H1 (cell line): ENCODE measurements around the gene C5orf22. TPM values are rescaled to one million over a fixed set of nuclear protein-coding genes. Genes with fewer than 3 reads are reported as not detected.

Experiments
- CTCF ChIA-PET: fragments of 300-600 bp; sonication (Branson Sonifier 250); formaldehyde crosslinking; loops from one replicate; lab custom pipeline; 2021; ENCODE audit not compliant: partially characterized antibody; lab: Charles Lee
- POLR2A ChIA-PET: fragments of 300-600 bp; sonication (Branson Sonifier 250); formaldehyde crosslinking; loops from one replicate; lab custom pipeline; 2021; ENCODE audit warnings: inconsistent platforms; ENCODE audit not compliant: partially characterized antibody; lab: Charles Lee
- DNase-seq, 2 experiments: peaks; one replicate each; pipeline versions ENCODE4 v3.0.0 to v3.0.0-alpha.2; 2010 to 2022; ENCODE audit warnings: low spot score in 2 of 2, low read depth in 1 of 2, mixed read lengths in 1 of 2
- FAIRE-seq: peaks from 2 replicates; lab custom pipeline; 2011; peaks lifted over from hg19 to GRCh38; lab: Jason Lieb, UNC
- H2AFZ ChIP-seq: 2 replicates; pipeline ENCODE4 v1.8.1; 2012; ENCODE audit warnings: low read length, inconsistent platforms
- H2AK5ac ChIP-seq: 2 replicates; pipeline ENCODE4 v1.6.1; 2013; ENCODE audit warnings: low read depth, low read length
- H2BK120ac ChIP-seq: replicated peaks from 2 replicates; pipeline ENCODE3; 2013; ENCODE audit warnings: low read depth, low read length, inconsistent platforms
- H2BK12ac ChIP-seq: 2 replicates; pipeline ENCODE4 v1.6.1; 2013; ENCODE audit warnings: low read depth, low read length
- H2BK15ac ChIP-seq: 2 replicates; pipeline ENCODE4 v1.6.1; 2013; ENCODE audit warnings: low read length
- H2BK20ac ChIP-seq: 2 replicates; pipeline ENCODE4 v1.6.1; 2013; ENCODE audit warnings: low read length
- H2BK5ac ChIP-seq: 2 replicates; pipeline ENCODE4 v1.6.1; 2013; ENCODE audit warnings: low read depth, low read length
- H3K14ac ChIP-seq: 2 replicates; pipeline ENCODE4 v1.6.1; 2013; ENCODE audit warnings: inconsistent platforms; ENCODE audit not compliant: insufficient read length
- H3K18ac ChIP-seq: 2 replicates; pipeline ENCODE4 v1.6.1; 2013; ENCODE audit warnings: low read length; ENCODE audit errors: extremely low read depth
- H3K23ac ChIP-seq: 2 replicates; pipeline ENCODE4 v1.6.1; 2013; ENCODE audit warnings: inconsistent platforms; ENCODE audit not compliant: insufficient read length
- H3K23me2 ChIP-seq: 2 replicates; pipeline ENCODE4 v1.6.1; 2013; ENCODE audit warnings: low read depth, low read length
- H3K27ac ChIP-seq: 2 replicates; pipeline ENCODE4 v1.6.1; 2011; ENCODE audit warnings: low read depth, low read length, inconsistent platforms
- H3K27me3 ChIP-seq, 4 experiments: replicated peaks in 1 of 4; 1 replicate in 1 of 4; 2 replicates in 3 of 4; pipeline versions ENCODE4 v1.6.1 to v1.8.1; 2011 to 2013; ENCODE audit warnings: low read length in 3 of 4, mild to moderate bottlenecking in 3 of 4, inconsistent platforms in 2 of 4, mixed read lengths in 2 of 4, moderate library complexity in 1 of 4; ENCODE audit not compliant: control insufficient read depth in 3 of 4, insufficient read depth in 3 of 4; ENCODE audit errors: extremely low read depth in 1 of 4
- H3K36me3 ChIP-seq, 4 experiments: 2 replicates each; pipeline versions ENCODE4 v1.6.1 to v1.8.1; 2011 to 2013; ENCODE audit warnings: mild to moderate bottlenecking in 4 of 4, low read length in 3 of 4, moderate library complexity in 2 of 4, control low read depth in 1 of 4, inconsistent platforms in 1 of 4; ENCODE audit not compliant: insufficient read depth in 4 of 4, control insufficient read depth in 2 of 4
- H3K4ac ChIP-seq: replicated peaks from 2 replicates; pipeline ENCODE3; 2013; ENCODE audit warnings: low read length, low read depth, mixed read lengths, inconsistent platforms; ENCODE audit not compliant: insufficient read length
- H3K4me1 ChIP-seq, 4 experiments: replicated peaks in 1 of 4; 1 replicate in 1 of 4; 2 replicates in 3 of 4; pipeline versions ENCODE4 v1.6.1 to v1.8.1; 2011 to 2013; ENCODE audit warnings: low read length in 3 of 4, inconsistent platforms in 2 of 4, mixed read lengths in 1 of 4; ENCODE audit not compliant: insufficient read depth in 4 of 4, control insufficient read depth in 3 of 4
- H3K4me2 ChIP-seq, 2 experiments: 2 replicates each; pipeline versions ENCODE4 v1.6.1 to v1.8.1; 2011 to 2013; ENCODE audit warnings: low read depth in 2 of 2, low read length in 2 of 2, control low read depth in 1 of 2, inconsistent platforms in 1 of 2, mild to moderate bottlenecking in 1 of 2; ENCODE audit not compliant: insufficient read depth in 1 of 2
- H3K4me3 ChIP-seq, 4 experiments: fragments of 200-600, 300-600 bp in 1 of 4; sonication (generic), shearing (Covaris generic), sonication (Bioruptor Twin) in 1 of 4; 2 replicates each; pipeline versions ENCODE4 v1.5.1 to v1.8.1; 2011 to 2016; ENCODE audit warnings: low read length in 4 of 4, low read depth in 3 of 4, control low read depth in 2 of 4, inconsistent platforms in 2 of 4, mild to moderate bottlenecking in 2 of 4, mixed read lengths in 1 of 4, moderate library complexity in 1 of 4; ENCODE audit not compliant: insufficient read depth in 2 of 4; ENCODE audit errors: extremely low read depth in 1 of 4
- H3K56ac ChIP-seq: replicated peaks from 2 replicates; pipeline ENCODE3; 2013; ENCODE audit warnings: low read depth, mild to moderate bottlenecking, mixed read lengths, low read length, inconsistent platforms; ENCODE audit not compliant: insufficient read length
- H3K79me1 ChIP-seq: 2 replicates; pipeline ENCODE4 v1.6.1; 2013; ENCODE audit warnings: low read depth, low read length, control low read depth
- H3K79me2 ChIP-seq, 2 experiments: 2 replicates each; pipeline versions ENCODE4 v1.6.1 to v1.8.1; 2012 to 2013; ENCODE audit warnings: low read length in 2 of 2, mild to moderate bottlenecking in 2 of 2, inconsistent platforms in 1 of 2; ENCODE audit not compliant: insufficient read depth in 2 of 2, control insufficient read depth in 1 of 2
- H3K9ac ChIP-seq, 4 experiments: replicated peaks in 1 of 4; 1 replicate in 1 of 4; 2 replicates in 3 of 4; pipeline versions ENCODE4 v1.6.1 to v1.8.1; 2011 to 2013; ENCODE audit warnings: low read depth in 3 of 4, low read length in 3 of 4, control low read depth in 2 of 4, mild to moderate bottlenecking in 2 of 4, moderate library complexity in 2 of 4, inconsistent platforms in 1 of 4; ENCODE audit errors: extremely low read depth in 1 of 4
- H3K9me3 ChIP-seq, 2 experiments: 2 replicates each; pipeline versions ENCODE4 v1.6.1 to v1.8.1; 2012 to 2013; ENCODE audit warnings: mild to moderate bottlenecking in 2 of 2, moderate library complexity in 2 of 2, control low read depth in 1 of 2, inconsistent platforms in 1 of 2, low read depth in 1 of 2, low read length in 1 of 2, mixed read lengths in 1 of 2; ENCODE audit not compliant: insufficient read depth in 2 of 2
- H4K20me1 ChIP-seq, 2 experiments: replicated peaks in 1 of 2; 2 replicates each; pipeline versions ENCODE3 to v1.8.1; 2011 to 2013; ENCODE audit warnings: inconsistent platforms in 2 of 2, low read length in 2 of 2, mild to moderate bottlenecking in 1 of 2; ENCODE audit not compliant: insufficient read depth in 2 of 2, control insufficient read depth in 1 of 2
- H4K5ac ChIP-seq: 2 replicates; pipeline ENCODE4 v1.6.1; 2013; ENCODE audit warnings: low read length, low read depth, mixed read lengths, inconsistent platforms; ENCODE audit not compliant: insufficient read length
- H4K8ac ChIP-seq: 2 replicates; pipeline ENCODE4 v1.8.0; 2013; ENCODE audit warnings: mild to moderate bottlenecking, moderate library complexity, low read length, inconsistent platforms; ENCODE audit not compliant: insufficient read depth; ENCODE audit errors: extremely low read depth
- H4K91ac ChIP-seq: replicated peaks from 2 replicates; pipeline ENCODE3; 2013; ENCODE audit warnings: low read length, mixed read lengths, inconsistent platforms; ENCODE audit not compliant: insufficient read length
- ATF3 ChIP-seq: IDR thresholded peaks from 2 replicates; pipeline ENCODE4 v1.6.1; 2011; ENCODE audit warnings: low read depth, mild to moderate bottlenecking, low read length; ENCODE audit not compliant: insufficient read depth
- BACH1 ChIP-seq: IDR thresholded peaks from 2 replicates; pipeline ENCODE4 v1.6.1; 2012; ENCODE audit warnings: low read length, improper control_type of control experiment
- BCL11A ChIP-seq, 2 experiments: IDR thresholded peaks; one replicate each; pipeline ENCODE4 v1.6.1; 2011; ENCODE audit warnings: low read depth in 2 of 2, low read length in 2 of 2, mild to moderate bottlenecking in 2 of 2
- CBX5 ChIP-seq: fragments of 300-800, 300-1000 bp; sonication (generic); IDR thresholded peaks from 2 replicates; pipeline ENCODE4 v1.7.1; 2016; ENCODE audit warnings: antibody characterized with exemption, low read length, low read depth
- CBX8 ChIP-seq: fragments of 300-800, 300-1000 bp; sonication (generic); IDR thresholded peaks from 2 replicates; pipeline ENCODE4 v1.7.1; 2016; ENCODE audit warnings: low read depth, low read length, borderline replicate concordance
- CEBPB ChIP-seq: IDR thresholded peaks from 2 replicates; pipeline ENCODE4 v1.6.1; 2012; ENCODE audit warnings: low read depth, low read length
- EP300 ChIP-seq, 2 experiments: IDR thresholded peaks; 1 replicate in 1 of 2; 2 replicates in 1 of 2; pipeline ENCODE4 v1.6.1; 2011 to 2012; ENCODE audit warnings: low read depth in 2 of 2, low read length in 2 of 2, mild to moderate bottlenecking in 2 of 2, borderline replicate concordance in 1 of 2, inconsistent platforms in 1 of 2, moderate library complexity in 1 of 2
- EZH2 ChIP-seq: fragments of 200-600 bp; sonication (generic); IDR thresholded peaks from 2 replicates; pipeline ENCODE4 v1.7.1; 2012; ENCODE audit warnings: low read depth, mild to moderate bottlenecking, moderate library complexity, low read length, inconsistent platforms; ENCODE audit not compliant: severe bottlenecking
- NANOG ChIP-seq: IDR thresholded peaks from 2 replicates; pipeline ENCODE4 v1.6.1; 2011; ENCODE audit warnings: low read length, low read depth, mild to moderate bottlenecking, inconsistent platforms; ENCODE audit not compliant: insufficient read depth, poor library complexity, severe bottlenecking
- PHF8 ChIP-seq: fragments of 200-600 bp; sonication (generic); conservative IDR thresholded peaks from 2 replicates; pipeline ENCODE4 v1.7.1; 2012; ENCODE audit warnings: low read depth, mild to moderate bottlenecking, inconsistent platforms, low read length, moderate library complexity
- RXRA ChIP-seq: IDR thresholded peaks from 2 replicates; pipeline ENCODE4 v1.6.1; 2011; ENCODE audit warnings: low read depth, mild to moderate bottlenecking, low read length, moderate library complexity; ENCODE audit not compliant: insufficient read depth
- TAF7 ChIP-seq: optimal IDR thresholded peaks from 2 replicates; pipeline ENCODE3; 2011; ENCODE audit warnings: low read depth, mild to moderate bottlenecking, inconsistent platforms, low read length, moderate library complexity, borderline replicate concordance
- TCF12 ChIP-seq: IDR thresholded peaks from 2 replicates; pipeline ENCODE4 v1.6.1; 2011; ENCODE audit warnings: low read depth, mild to moderate bottlenecking, low read length
- YY1 ChIP-seq: IDR thresholded peaks from 2 replicates; pipeline ENCODE4 v1.6.1; 2011; ENCODE audit warnings: low read depth, mild to moderate bottlenecking, low read length
- WGBS, 2 experiments: shearing (Covaris generic) in 1 of 2; methylation state at CpG; one replicate each; pipeline versions ENCODE4 v1.1.6 to v1.1.7; 2013 to 2015; ENCODE audit warnings: low lambda C conversion rate in 2 of 2, mixed read lengths in 2 of 2, inconsistent platforms in 1 of 2, low coverage in 1 of 2, missing lambda C conversion rate in 1 of 2; ENCODE audit not compliant: insufficient replicate concordance in 2 of 2, insufficient coverage in 1 of 2, insufficient read length in 1 of 2; ENCODE audit errors: extremely low coverage in 1 of 2, missing lambda C conversion rate in 1 of 2; 5-methylcytosine and 5-hydroxymethylcytosine counted together
- polyA plus RNA-seq, 7 experiments: library from polyadenylated mRNA; depleted of rRNA in 3 of 7; stranded (reverse) in 5 of 7; unstranded in 2 of 7; fragments of >200 nt in 5 of 7; fragments of 200-250 nt in 2 of 7; gene quantifications; 1 replicate in 5 of 7; 2 replicates in 1 of 7; 4 replicates in 1 of 7; pipeline versions ENCODE4 v1.2.1 to v1.2.3, GENCODE V29; 2011 to 2013; ENCODE audit warnings: missing spikeins in 2 of 7, mixed read lengths in 2 of 7
- total RNA-seq: library from RNA; stranded (reverse); fragmentation: NEBNext Ultra II Directional; extraction: Animal tissue kit (Norgen Biotek cat#: 25700); gene quantifications from 2 replicates; pipeline ENCODE4 v1.2.1, GENCODE V29; 2021

C5orf22 gene
- total and polyA plus RNA-seq, 2 of the 8 experiments (the other 6 are each of a cell fraction or from before 2014, with no cell fraction given), result 19.6 to 36.2 TPM

- no peaks in the 10 kb centered on the region for H3K79me1 ChIP-seq
- H3K18ac ChIP-seq, result no peak overlapping the region
- H2BK5ac ChIP-seq, result no peak overlapping the region
- FAIRE-seq, result no peak
- H3K27me3 ChIP-seq, result no peaks in the 10 kb centered on the region
- no peak overlapping the region for H3K23ac ChIP-seq
- no peak overlapping the region for H3K4ac ChIP-seq
- WGBS, 2 experiments, result 94% methylated on average over 1 of the region's 1 CpG; no CpG with 5 or more reads in 1 of the 2 experiments
- no peak overlapping the region for H2BK120ac ChIP-seq
- no peak overlapping the region for H3K27ac ChIP-seq
- no peak for DNase-seq
- no peak overlapping the region for H2BK15ac ChIP-seq
- H4K20me1 ChIP-seq, result peaks cover 0 to 2% of the 10 kb centered on the region in 2 experiments
- no peak overlapping the region for H3K9ac ChIP-seq
- ChIA-PET POLR2A (no interaction called here), CTCF (no interaction called here)
- H4K5ac ChIP-seq, result no peak overlapping the region
- no peak overlapping the region for H4K8ac ChIP-seq
- no peaks in the 10 kb centered on the region for H3K79me2 ChIP-seq
- TF ChIP-seq EZH2 (no peak), CBX8 (no peak), TAF7 (no peak), NANOG (no peak), CBX5 (no peak), RXRA (no peak), TCF12 (no peak), BACH1 (no peak), EP300 (IDR thresholded peaks at IDR 0.05; ENCODE audit: borderline replicate concordance in 1 of 2, low read depth in 2 of 2, low read length in 2 of 2) (no peak), CEBPB (no peak), BCL11A (IDR thresholded peaks at IDR 0.05; ENCODE audit: low read depth in 2 of 2, low read length in 2 of 2) (no peak), ATF3 (no peak), PHF8 (no peak), YY1 (no peak)
- H3K4me2 ChIP-seq, result no peak overlapping the region
- no peak overlapping the region for H4K91ac ChIP-seq
- H3K4me3 ChIP-seq, result no peak overlapping the region
- H2AFZ ChIP-seq, result no peak overlapping the region
- H2AK5ac ChIP-seq, result no peak overlapping the region
- H2BK12ac ChIP-seq, result no peak overlapping the region
- no peak overlapping the region for H2BK20ac ChIP-seq
- H3K9me3 ChIP-seq, result no peaks in the 10 kb centered on the region
- no peaks in the 10 kb centered on the region for H3K4me1 ChIP-seq
- no peak overlapping the region for H3K14ac ChIP-seq
- no peak overlapping the region for H3K56ac ChIP-seq
- peaks cover 8 to 39% (median 21%) of the 10 kb centered on the region in 4 experiments for H3K36me3 ChIP-seq
- no peaks in the 10 kb centered on the region for H3K23me2 ChIP-seq
Observed at GRCh38 chr5:31554552-31554951, 22.5 kb downstream of the C5orf22 start.
